Measurements from ENCODE around the gene RAB3D. TPM values are rescaled to one million over a fixed set of nuclear protein-coding genes. Genes with fewer than 3 reads are reported as not detected.
"Not testable (repeated sequence)": the region's sequence is repeated elsewhere in the genome, so short reads cannot be mapped to it uniquely, and the experiment has no call there.

RAB3D gene
- total RNA-seq, 2 experiments from 2014 or later, result 3.6 to 5.1 TPM

DNA sequence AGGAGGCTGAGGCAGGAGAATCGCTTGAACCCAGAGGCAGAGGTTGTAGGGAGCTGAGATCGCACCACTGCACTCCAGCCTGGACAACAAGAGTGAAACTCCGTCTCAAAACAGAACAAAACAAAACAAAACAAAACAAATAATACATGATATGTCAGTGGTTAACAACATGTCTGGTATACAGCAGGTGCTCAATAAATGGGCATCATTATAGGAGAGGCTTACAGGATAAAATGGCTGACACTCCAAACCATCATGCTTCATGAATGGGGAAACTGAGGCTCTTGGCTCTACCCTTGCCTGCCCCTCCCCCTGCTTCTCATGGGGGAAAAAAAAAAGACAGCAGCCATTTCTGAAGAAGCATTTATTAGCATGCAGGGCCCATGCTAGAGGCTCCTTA is 3.0 kb upstream of the RAB3D start:
- Mint-ChIP-seq H3K4me1 (peaks cover 36% of the 10 kb centered on the region), H3K9me3 (ENCODE audit: low read depth) (no peaks in the 10 kb centered on the region), H3K4me3 (no peak overlapping the region), H3K36me3 (no peaks in the 10 kb centered on the region), H3K27me3 (no peaks in the 10 kb centered on the region), H3K27ac (no peak overlapping the region)
- ATAC-seq, result no peak
- CTCF ChIA-PET, result no interaction called here
- DNase-seq, result no peak

GRCh38 chr19:11340099-11340467 is 626 bp upstream of the RAB3D start:
- ATAC-seq; DNase-seq; H3K27me3 Mint-ChIP-seq; H3K27ac Mint-ChIP-seq; H3K9me3 Mint-ChIP-seq (ENCODE audit: low read depth): not testable (repeated sequence)
- Mint-ChIP-seq H3K4me3 (peak overlapping the region; percentile 72), H3K36me3 (peaks cover 12% of the 10 kb centered on the region), H3K4me1 (peaks cover 25% of the 10 kb centered on the region)
- CTCF ChIA-PET, result interaction anchor here (0.7 to 2.5 kb wide), 7 partner anchors 9 to 59 kb away, joined by 3 to 11 read pairs (median 3); partner anchors contain the start of gene SWSAP1

GRCh38 chr19:11338569-11339253 is 746 bp downstream of the RAB3D start:
- no peaks in the 10 kb centered on the region for H3K9me3 Mint-ChIP-seq (ENCODE audit: low read depth)
- DNase-seq, result no peak
- peak overlapping the region; percentile 72 for H3K4me3 Mint-ChIP-seq
- H3K36me3 Mint-ChIP-seq, result peaks cover 14% of the 10 kb centered on the region
- no peak for ATAC-seq
- H3K27me3 Mint-ChIP-seq, result no peaks in the 10 kb centered on the region
- H3K27ac Mint-ChIP-seq, result no peak overlapping the region
- CTCF ChIA-PET, result interaction anchor here (1.1 to 2.5 kb wide), 3 partner anchors 36 to 42 kb away, joined by 3 to 11 read pairs (median 3); partner anchors contain the start of gene SWSAP1
- H3K4me1 Mint-ChIP-seq, result peaks cover 21% of the 10 kb centered on the region

GRCh38 chr19:11338121-11338520 is 1.3 kb downstream of the RAB3D start:
- Mint-ChIP-seq H3K27me3 (no peaks in the 10 kb centered on the region), H3K36me3 (peaks cover 14% of the 10 kb centered on the region), H3K4me1 (peaks cover 21% of the 10 kb centered on the region), H3K4me3 (no peak overlapping the region), H3K27ac (no peak overlapping the region), H3K9me3 (ENCODE audit: low read depth) (no peaks in the 10 kb centered on the region)
- CTCF ChIA-PET, result interaction anchor here (2.5 kb wide), 1 partner anchor 43 kb away, joined by 11 read pairs; no protein-coding TSS in a partner anchor
- DNase-seq, result no peak
- no peak for ATAC-seq

DNA sequence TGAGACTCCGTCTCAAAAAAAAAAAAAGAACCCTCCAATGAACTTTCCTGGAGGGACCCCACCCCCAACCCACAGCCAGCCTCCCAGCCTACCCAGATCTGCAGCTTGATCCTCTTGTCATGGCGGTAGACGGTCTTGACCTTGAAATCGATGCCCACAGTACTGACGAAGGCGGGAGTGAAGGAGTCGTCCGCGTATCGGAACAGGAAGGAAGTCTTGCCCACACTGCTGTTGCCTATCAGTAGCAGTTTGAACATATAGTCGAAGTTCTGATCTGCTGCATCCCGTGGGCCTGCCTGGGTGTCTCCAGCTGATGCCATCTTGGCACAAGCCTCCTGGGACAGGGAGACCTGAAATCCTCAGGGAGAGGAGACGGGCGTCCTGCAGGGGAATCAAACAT is 2.4 kb downstream of the RAB3D start:
- Mint-ChIP-seq H3K27me3 (no peaks in the 10 kb centered on the region), H3K27ac (no peak overlapping the region), H3K4me1 (peaks cover 21% of the 10 kb centered on the region), H3K4me3 (no peak overlapping the region), H3K9me3 (ENCODE audit: low read depth) (no peaks in the 10 kb centered on the region), H3K36me3 (peaks cover 16% of the 10 kb centered on the region)
- ATAC-seq (peak; percentile 31), DNase-seq (peak; percentile 54)
- CTCF ChIA-PET, result interaction anchor here (0.7 to 1.1 kb wide), 2 partner anchors 9 to 76 kb away, joined by 3 read pairs; partner anchors contain the start of genes CCDC159 and TMEM205

GRCh38 chr19:11335449-11336146 is 3.9 kb downstream of the RAB3D start:
- no peaks in the 10 kb centered on the region for H3K9me3 Mint-ChIP-seq (ENCODE audit: low read depth)
- H3K27me3 Mint-ChIP-seq, result no peaks in the 10 kb centered on the region
- DNase-seq, result no peak
- H3K36me3 Mint-ChIP-seq, result peaks cover 16% of the 10 kb centered on the region
- no peak for ATAC-seq
- no peak overlapping the region for H3K4me3 Mint-ChIP-seq
- H3K4me1 Mint-ChIP-seq, result peaks cover 21% of the 10 kb centered on the region
- H3K27ac Mint-ChIP-seq, result no peak overlapping the region
- CTCF ChIA-PET, result no interaction called here

GRCh38 chr19:11333838-11334237 is 5.6 kb downstream of the RAB3D start:
- H3K4me1 Mint-ChIP-seq, result peaks cover 14% of the 10 kb centered on the region
- not testable (repeated sequence) for DNase-seq; H3K4me3 Mint-ChIP-seq; H3K9me3 Mint-ChIP-seq (ENCODE audit: low read depth); ATAC-seq; H3K27me3 Mint-ChIP-seq
- CTCF ChIA-PET, result interaction anchor here (1.0 kb wide), 1 partner anchor 48 kb away, joined by 4 read pairs; no protein-coding TSS in a partner anchor
- H3K36me3 Mint-ChIP-seq, result peaks cover 16% of the 10 kb centered on the region
- peak overlapping the region; percentile 15 for H3K27ac Mint-ChIP-seq

DNA sequence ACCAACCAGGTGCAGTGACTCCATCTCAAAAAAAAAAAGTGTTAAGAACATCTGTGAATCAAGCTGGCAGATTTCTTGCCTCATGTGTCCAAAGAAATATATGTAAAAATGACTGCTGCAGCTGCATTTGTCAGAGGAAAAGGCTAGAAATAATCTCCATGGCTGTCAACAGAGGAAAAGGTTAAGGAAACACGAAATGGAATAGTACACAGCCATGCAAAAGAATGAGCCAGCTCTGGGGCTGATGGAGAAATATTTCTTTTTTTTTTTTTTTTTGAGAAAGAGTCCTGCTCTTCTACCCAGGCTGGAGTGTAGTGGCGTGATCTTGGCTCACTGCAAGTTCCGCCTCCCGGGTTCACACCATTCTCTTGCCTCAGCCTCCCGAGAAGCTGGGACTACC is 6.6 kb downstream of the RAB3D start:
- no peaks in the 10 kb centered on the region for H3K9me3 Mint-ChIP-seq (ENCODE audit: low read depth)
- DNase-seq (no peak), ATAC-seq (no peak)
- H3K27ac Mint-ChIP-seq, result no peak overlapping the region
- no peaks in the 10 kb centered on the region for H3K27me3 Mint-ChIP-seq
- no peak overlapping the region for H3K4me3 Mint-ChIP-seq
- peaks cover 10% of the 10 kb centered on the region for H3K4me1 Mint-ChIP-seq
- CTCF ChIA-PET, result interaction anchor here (0.7 to 1.2 kb wide), 3 partner anchors 39 to 202 kb away, joined by 3 to 4 read pairs (median 4); no protein-coding TSS in a partner anchor
- peaks cover 16% of the 10 kb centered on the region for H3K36me3 Mint-ChIP-seq

- Mint-ChIP-seq H3K27me3 (no peaks in the 10 kb centered on the region), H3K27ac (no peak overlapping the region), H3K36me3 (peaks cover 13% of the 10 kb centered on the region), H3K4me1 (no peaks in the 10 kb centered on the region), H3K9me3 (ENCODE audit: low read depth) (no peaks in the 10 kb centered on the region), H3K4me3 (no peak overlapping the region)
- DNase-seq (no peak), ATAC-seq (no peak)
- CTCF ChIA-PET, result interaction anchor here (1.2 to 1.4 kb wide), 2 partner anchors 8 to 9 kb away, joined by 3 to 5 read pairs; partner anchors contain the start of gene RAB3D
These were observed 8.0 kb downstream of the RAB3D start for GRCh38 chr19:11331502-11331901.

GRCh38 chr19:11330127-11330526 is 9.3 kb downstream of the RAB3D start:
- ATAC-seq (no peak), DNase-seq (no peak)
- H3K36me3 Mint-ChIP-seq, result peaks cover 4% of the 10 kb centered on the region
- no peak overlapping the region for H3K4me3 Mint-ChIP-seq
- H3K27ac Mint-ChIP-seq, result no peak overlapping the region
- H3K27me3 Mint-ChIP-seq, result no peaks in the 10 kb centered on the region
- CTCF ChIA-PET, result interaction anchor here (1.2 kb wide), 1 partner anchor 51 kb away, joined by 3 read pairs; no protein-coding TSS in a partner anchor
- H3K9me3 Mint-ChIP-seq (ENCODE audit: low read depth), result no peaks in the 10 kb centered on the region
- H3K4me1 Mint-ChIP-seq, result no peaks in the 10 kb centered on the region

- CTCF ChIA-PET, result interaction anchor here (0.6 to 5.2 kb wide), 3 partner anchors 21 to 481 kb away, joined by 3 to 28 read pairs (median 4); partner anchors contain the start of genes CCDC159 and TMEM205
- Mint-ChIP-seq H3K4me3 (no peak overlapping the region), H3K27me3 (peaks cover 3% of the 10 kb centered on the region), H3K27ac (peak overlapping the region; percentile 56), H3K36me3 (no peaks in the 10 kb centered on the region), H3K9me3 (ENCODE audit: low read depth) (no peaks in the 10 kb centered on the region), H3K4me1 (peaks cover 30% of the 10 kb centered on the region)
- ATAC-seq (no peak), DNase-seq (no peak)
These were observed 13.9 kb downstream of the RAB3D start for GRCh38 chr19:11325544-11325943.

GRCh38 chr19:11324748-11325389 is 14.6 kb downstream of the RAB3D start:
- Mint-ChIP-seq H3K36me3 (no peaks in the 10 kb centered on the region), H3K4me3 (no peak overlapping the region), H3K27me3 (peaks cover 3% of the 10 kb centered on the region), H3K4me1 (peaks cover 30% of the 10 kb centered on the region), H3K9me3 (ENCODE audit: low read depth) (no peaks in the 10 kb centered on the region), H3K27ac (peak overlapping the region; percentile 92)
- CTCF ChIA-PET, result interaction anchor here (0.6 to 5.2 kb wide), 7 partner anchors 15 to 480 kb away, joined by 3 to 28 read pairs (median 4); partner anchors contain the start of genes CCDC159, RAB3D and TMEM205
- ATAC-seq (no peak), DNase-seq (no peak)

DNA sequence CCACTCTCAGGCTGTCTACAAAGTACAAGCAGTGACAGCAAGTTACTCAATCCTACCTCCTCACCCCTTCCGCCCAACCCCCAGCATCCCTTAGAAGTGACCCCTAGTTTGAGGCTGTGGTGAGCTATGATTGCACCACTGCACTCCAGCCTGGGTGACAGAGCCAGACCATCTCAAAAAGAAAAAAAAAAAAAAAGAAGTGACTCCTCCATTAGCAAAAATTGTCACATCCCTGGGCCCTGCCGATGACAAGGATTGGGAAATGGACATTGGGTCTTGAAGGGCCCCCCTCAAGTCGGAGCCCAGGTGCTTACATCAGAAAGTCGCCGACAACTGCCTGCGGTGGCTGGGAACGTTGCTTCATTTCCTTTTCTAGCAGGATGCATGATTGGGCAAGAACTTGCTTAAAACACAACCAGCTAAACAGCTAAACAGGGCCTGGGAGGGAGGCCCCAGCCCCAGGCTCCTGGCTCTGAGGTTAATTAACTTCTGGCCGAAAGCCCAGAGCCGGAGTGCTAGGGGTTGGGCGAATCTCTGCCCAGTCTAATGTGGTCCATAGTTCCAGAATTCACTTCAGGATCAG is 15.3 kb downstream of the RAB3D start:
- peak overlapping the region; percentile 60 for H3K4me3 Mint-ChIP-seq
- peak; percentile 89 for ATAC-seq
- CTCF ChIA-PET, result interaction anchor here (0.7 to 5.2 kb wide), 6 partner anchors 15 to 158 kb away, joined by 3 to 28 read pairs (median 6); partner anchors contain the start of genes CCDC159, RAB3D and TMEM205
- H3K9me3 Mint-ChIP-seq (ENCODE audit: low read depth), result no peaks in the 10 kb centered on the region
- peak; percentile 86 for DNase-seq
- H3K4me1 Mint-ChIP-seq, result peaks cover 30% of the 10 kb centered on the region
- H3K36me3 Mint-ChIP-seq, result no peaks in the 10 kb centered on the region
- peak overlapping the region; percentile 92 for H3K27ac Mint-ChIP-seq
- peaks cover 3% of the 10 kb centered on the region for H3K27me3 Mint-ChIP-seq

Measured in activated CD8-positive, alpha-beta memory T cell treated with anti-CD3 and anti-CD28 coated beads, Interleukin-2, amount 10 ng/mL, durations not matched to agents 7 days and 5 days (primary cell).